ENCODE results near the gene REV3L.

DNA sequence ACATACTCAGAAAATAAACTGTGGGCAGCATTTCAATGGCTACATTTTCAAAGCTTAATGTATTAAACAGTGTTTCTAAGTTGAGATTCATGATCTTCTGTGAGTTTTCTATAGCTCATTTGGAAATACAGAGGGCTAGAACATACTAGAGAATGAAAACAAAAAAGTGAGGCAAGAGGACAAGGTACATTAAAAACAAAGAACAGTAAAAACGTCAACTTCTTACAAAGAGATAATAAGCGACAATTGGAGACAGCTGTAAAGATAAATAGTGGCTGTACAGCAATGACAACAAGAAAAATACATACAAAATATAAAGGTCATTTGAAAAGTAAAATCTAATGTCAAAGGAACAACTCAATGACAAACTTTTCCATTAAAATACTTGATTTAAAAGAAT, 94.3 kb downstream of the REV3L start:
- TF ChIP-seq, protein P1, sequence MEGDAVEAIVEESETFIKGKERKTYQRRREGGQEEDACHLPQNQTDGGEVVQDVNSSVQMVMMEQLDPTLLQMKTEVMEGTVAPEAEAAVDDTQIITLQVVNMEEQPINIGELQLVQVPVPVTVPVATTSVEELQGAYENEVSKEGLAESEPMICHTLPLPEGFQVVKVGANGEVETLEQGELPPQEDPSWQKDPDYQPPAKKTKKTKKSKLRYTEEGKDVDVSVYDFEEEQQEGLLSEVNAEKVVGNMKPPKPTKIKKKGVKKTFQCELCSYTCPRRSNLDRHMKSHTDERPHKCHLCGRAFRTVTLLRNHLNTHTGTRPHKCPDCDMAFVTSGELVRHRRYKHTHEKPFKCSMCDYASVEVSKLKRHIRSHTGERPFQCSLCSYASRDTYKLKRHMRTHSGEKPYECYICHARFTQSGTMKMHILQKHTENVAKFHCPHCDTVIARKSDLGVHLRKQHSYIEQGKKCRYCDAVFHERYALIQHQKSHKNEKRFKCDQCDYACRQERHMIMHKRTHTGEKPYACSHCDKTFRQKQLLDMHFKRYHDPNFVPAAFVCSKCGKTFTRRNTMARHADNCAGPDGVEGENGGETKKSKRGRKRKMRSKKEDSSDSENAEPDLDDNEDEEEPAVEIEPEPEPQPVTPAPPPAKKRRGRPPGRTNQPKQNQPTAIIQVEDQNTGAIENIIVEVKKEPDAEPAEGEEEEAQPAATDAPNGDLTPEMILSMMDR (IDR thresholded peaks at IDR 0.05), result no peak
- TF ChIP-seq POLR2AphosphoS5 (IDR thresholded peaks at IDR 0.05), result no peak
- TF ChIP-seq POLR2A (IDR thresholded peaks at IDR 0.05), result no peak
